HCT116 (cell line): Measurements from ENCODE around the gene RMND5A.

ENCODE experiments used
- CTCF ChIP-seq, 3 experiments: fragments of 200-600 bp in 1 of 3; sonication (generic) in 1 of 3; IDR thresholded peaks in 2 of 3; conservative IDR thresholded peaks in 1 of 3; 2 replicates each; pipeline ENCODE4 v1.5.1; 2012 to 2017; ENCODE audit warnings: low read depth in 2 of 3, low read length in 2 of 3, antibody characterized with exemption in 1 of 3, borderline replicate concordance in 1 of 3, control low read depth in 1 of 3, mild to moderate bottlenecking in 1 of 3, mixed read lengths in 1 of 3, mixed run types in 1 of 3, moderate library complexity in 1 of 3; ENCODE audit not compliant: insufficient read depth in 1 of 3
- ELF1 ChIP-seq: IDR thresholded peaks from 2 replicates; pipeline ENCODE4 v1.6.1; 2012; ENCODE audit warnings: low read depth, borderline replicate concordance
- EZH2 ChIP-seq: fragments of 200-600 bp; sonication (generic); IDR thresholded peaks from 2 replicates; pipeline ENCODE4 v1.6.1; 2017; ENCODE audit warnings: antibody characterized with exemption, mixed run types
- MAX ChIP-seq: IDR thresholded peaks from 2 replicates; pipeline ENCODE4 v1.6.1; 2012
- REST ChIP-seq: IDR thresholded peaks from 2 replicates; pipeline ENCODE4 v1.6.1; 2012; ENCODE audit warnings: low read depth
- SIN3A ChIP-seq: IDR thresholded peaks from 2 replicates; pipeline ENCODE4 v1.6.1; 2012; ENCODE audit warnings: low read depth

- TF ChIP-seq CTCF (IDR thresholded peaks at IDR 0.05 in 2 of 3, conservative IDR thresholded peaks at IDR 0.05 in 1 of 3; ENCODE audit: borderline replicate concordance in 1 of 3, insufficient read depth in 1 of 3, low read depth in 2 of 3, low read length in 2 of 3), result no peak
- no peak for TF ChIP-seq MAX
- TF ChIP-seq SIN3A, result no peak
- TF ChIP-seq REST, result no peak
- no peak for TF ChIP-seq ELF1
- TF ChIP-seq EZH2, result no peak
Observed at GRCh38 chr2:86706220-86706619, 13.9 kb upstream of the RMND5A start.
